HPDE6-E6E7 (cell line): ENCODE measurements around the gene TEX38.
A peak's percentile ranks its signal among the peaks of the same experiment; 100 is the strongest.
"Not testable (repeated sequence)": the region's sequence is repeated elsewhere in the genome, so short reads cannot be mapped to it uniquely, and the experiment has no call there.

Source experiments
- DNase-seq: peaks from one replicate; pipeline ENCODE4 v3.0.0; 2011; ENCODE audit warnings: missing footprints; ENCODE audit errors: extremely low spot score

Gene TEX38

DNA sequence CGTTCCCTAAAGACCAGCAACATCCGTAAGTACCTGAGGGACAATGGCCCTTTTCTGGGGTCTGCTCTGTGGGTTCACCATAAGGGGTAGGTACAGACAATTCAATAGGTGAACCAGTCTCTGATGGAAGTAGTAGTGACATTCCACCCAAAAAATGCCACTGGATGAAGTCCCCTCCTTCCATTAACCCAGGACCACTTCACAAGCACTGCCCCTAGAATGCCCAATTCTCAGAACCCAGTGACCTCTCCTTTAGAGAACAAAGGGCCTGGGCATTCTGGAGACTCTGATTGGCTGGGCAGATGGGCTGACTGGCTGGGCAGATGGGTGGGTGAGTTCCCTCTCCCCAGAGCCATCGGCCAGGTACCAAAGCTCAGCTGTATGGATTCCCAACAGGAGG is at the start of gene TEX38:
Gene TEX38 (plus strand): TSS at position 301 of the 400 bp plus-strand sequence. CDS start 81 bp downstream, at position 382.
- no peak for DNase-seq

GRCh38 chr1:46621930-46622329 is 49.7 kb upstream of the TEX38 start:
- no peak for DNase-seq

GRCh38 chr1:46622344-46622743 is 49.3 kb upstream of the TEX38 start:
- DNase-seq: no peak

- no peak for DNase-seq
These were observed 47.7 kb upstream of the TEX38 start for GRCh38 chr1:46623743-46624644.

DNA sequence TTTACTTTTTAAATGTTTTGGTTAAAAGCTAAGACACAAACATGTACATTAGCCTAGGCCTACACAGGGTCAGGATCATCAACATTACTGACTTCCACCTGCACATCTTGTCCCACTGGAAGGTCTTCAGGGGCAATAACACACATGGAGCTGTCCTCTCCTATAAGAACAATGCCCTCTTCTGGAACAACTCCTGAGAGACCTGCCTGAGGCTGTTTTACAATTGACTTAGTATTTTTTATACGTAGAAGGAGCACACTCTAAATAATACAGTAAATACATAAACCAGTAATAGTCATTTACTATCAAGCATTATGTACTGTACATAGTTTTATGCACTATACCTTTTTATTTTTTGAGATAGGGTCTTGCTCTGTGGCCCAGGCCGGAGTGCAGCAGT is 40.9 kb upstream of the TEX38 start:
- no peak for DNase-seq

- no peak for DNase-seq
These were observed 36.4 kb upstream of the TEX38 start for GRCh38 chr1:46635205-46635604.

GRCh38 chr1:46637444-46638083 is 34.1 kb upstream of the TEX38 start:
- no peak for DNase-seq

GRCh38 chr1:46638921-46639320 is 32.7 kb upstream of the TEX38 start:
- DNase-seq: no peak

DNA sequence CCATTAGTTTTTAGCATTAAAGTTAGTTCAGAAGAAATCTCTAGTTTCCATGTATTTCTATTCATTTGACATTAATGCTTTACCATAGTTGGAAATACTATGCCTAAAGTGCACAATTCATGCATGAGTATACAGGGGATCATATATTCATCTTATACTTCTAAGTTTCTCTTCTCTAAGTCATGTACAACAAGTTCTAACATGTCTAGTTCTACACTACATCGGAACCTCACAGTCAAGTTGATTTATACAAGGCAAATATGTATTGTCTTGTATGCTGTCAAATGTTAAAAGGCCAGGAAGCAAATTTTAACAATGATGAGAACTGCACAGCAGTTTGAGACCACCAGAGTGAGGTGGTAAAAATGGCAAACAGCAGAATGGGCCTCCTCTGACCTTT is 32.1 kb upstream of the TEX38 start:
- DNase-seq: peak; percentile 34

GRCh38 chr1:46642115-46642680 is 29.5 kb upstream of the TEX38 start:
- no peak for DNase-seq

- DNase-seq: no peak
These were observed 28.3 kb upstream of the TEX38 start for GRCh38 chr1:46643368-46643775.

DNA sequence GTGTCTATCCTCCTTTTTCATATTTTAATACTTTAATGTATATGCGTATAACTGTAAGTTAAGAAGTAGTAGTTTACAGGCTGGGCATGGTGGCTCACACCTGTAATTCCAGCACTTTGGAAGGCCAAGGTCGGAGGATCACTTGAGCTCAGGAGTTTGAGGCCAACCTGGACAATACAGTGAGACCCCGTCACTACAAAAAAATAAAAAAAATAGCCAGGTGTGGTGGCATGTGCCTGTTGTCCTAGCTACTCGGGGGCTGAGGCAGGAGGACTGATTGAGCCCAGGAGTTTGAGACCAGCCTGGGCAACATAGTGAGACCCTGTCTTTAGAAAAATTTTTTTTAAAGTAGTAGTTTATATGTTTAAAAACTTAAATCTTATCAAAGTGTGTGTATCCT is 25.8 kb upstream of the TEX38 start:
- DNase-seq: no peak

DNA sequence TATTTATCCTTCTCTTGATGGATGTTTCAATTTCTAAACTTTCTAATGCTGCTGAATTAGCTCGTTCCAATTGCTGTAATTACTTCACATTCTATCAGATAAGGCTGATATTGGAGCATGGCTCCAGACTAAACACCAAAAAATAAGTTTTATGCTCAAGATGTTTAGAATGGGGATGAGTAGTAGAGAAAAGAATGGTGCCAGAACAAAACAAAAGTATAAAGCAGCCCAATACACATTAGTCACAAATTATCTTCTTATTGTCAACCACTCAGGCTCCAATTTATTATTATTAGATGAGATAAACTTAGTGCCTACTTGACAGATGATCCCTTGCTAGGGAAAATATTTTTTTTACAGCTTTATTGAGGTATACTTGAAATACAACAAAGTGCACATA is 25.3 kb upstream of the TEX38 start:
- DNase-seq: no peak

DNA sequence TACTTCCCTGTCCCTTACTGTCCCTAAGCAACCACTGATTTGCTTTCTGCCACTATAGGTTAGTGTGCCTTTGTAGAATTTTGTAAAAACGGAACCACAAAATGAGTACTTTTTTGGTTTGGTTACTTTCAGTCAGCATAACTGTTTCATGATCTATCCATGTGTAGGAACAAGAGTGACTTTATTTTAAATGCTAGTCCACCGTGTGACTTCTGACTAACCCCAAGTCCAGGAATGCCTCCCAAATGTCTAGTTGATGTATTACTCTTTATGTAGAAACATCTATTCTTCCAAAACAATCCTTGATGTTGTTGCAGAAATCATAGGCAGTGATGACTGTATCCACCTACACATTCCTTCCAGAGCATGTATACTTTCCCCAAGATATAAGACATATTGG is 24.8 kb upstream of the TEX38 start:
- no peak for DNase-seq

GRCh38 chr1:46647611-46648010 is 24.0 kb upstream of the TEX38 start:
- no peak for DNase-seq

DNA sequence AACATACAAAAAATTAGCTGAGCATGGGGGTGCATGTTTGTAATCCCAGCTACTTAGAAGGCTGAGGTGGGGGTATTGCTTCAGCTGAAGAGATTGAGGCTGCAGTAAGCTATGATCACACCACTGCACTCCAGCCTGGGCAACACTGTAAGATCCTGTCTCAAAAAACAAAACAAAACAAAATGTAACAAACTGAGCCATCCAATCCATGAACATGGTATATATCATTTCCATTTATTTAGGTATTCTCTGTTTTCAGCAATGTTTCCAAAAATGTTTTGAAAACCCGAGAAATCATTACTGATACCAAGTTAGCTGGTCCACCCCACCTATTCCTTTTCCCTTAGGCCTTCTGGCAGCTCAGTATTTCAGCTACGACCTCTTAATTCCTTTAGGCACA is 21.9 kb upstream of the TEX38 start:
- no peak for DNase-seq

- DNase-seq: no peak
These were observed 21.2 kb upstream of the TEX38 start for GRCh38 chr1:46650491-46650890.

DNA sequence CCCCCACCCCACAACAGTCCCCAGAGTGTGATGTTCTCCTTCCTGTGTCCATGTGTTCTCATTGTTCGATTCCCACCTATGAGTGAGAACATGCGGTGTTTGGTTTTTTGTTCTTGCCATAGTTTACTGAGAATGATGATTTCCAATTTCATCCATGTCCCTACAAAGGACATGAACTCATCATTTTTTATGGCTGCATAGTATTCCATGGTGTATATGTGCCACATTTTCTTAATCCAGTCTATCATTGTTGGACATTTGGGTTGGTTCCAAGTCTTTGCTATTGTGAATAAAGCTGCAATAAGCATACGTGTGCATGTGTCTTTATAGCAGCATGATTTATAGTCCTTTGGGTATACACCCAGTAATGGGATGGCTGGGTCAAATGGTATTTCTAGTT is 20.5 kb upstream of the TEX38 start:
- DNase-seq: not testable (repeated sequence)

- no peak for DNase-seq
These were observed 19.1 kb upstream of the TEX38 start for GRCh38 chr1:46652321-46653100.

DNA sequence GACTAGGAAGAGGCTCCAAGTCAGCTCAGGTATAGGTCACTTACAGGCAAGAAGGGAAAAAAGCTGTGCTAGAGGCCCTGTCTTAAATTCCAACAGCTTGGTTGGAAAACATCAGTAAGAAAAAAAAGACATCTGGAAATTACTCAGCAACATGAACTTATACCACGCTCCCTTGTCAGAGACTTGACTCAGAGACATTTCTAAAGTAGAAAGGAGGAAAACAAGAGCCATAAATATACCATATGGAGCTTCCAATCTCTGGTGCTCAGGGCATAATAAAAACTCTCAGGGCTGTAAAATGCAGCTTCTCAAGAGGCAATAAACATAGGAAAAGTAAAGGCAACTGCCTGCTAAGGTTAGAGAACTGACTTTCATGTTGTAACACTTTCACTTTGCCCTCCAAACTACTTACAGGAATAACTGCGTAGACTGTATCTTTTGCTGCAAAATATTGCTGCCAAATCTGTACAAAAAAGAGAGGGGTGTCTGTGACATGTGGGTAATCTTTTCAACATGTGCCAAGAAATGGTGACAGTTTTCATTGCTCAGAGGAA is 18.2 kb upstream of the TEX38 start:
- no peak for DNase-seq

- no peak for DNase-seq
These were observed 17.6 kb upstream of the TEX38 start for GRCh38 chr1:46654012-46654411.

- not testable (repeated sequence) for DNase-seq
These were observed 17.0 kb upstream of the TEX38 start for GRCh38 chr1:46654698-46655097.
